NCI-H82 (cell line): Measurements from ENCODE around the gene XXYLT1.
A peak's percentile ranks its signal among the peaks of the same experiment; 100 is the strongest.
"Not testable (repeated sequence)": the region's sequence is repeated elsewhere in the genome, so short reads cannot be mapped to it uniquely, and the experiment has no call there.

Experiments
- DNase-seq: peaks from one replicate; lab custom pipeline; 2025; lab: John Stamatoyannopoulos, UW

Gene XXYLT1

DNA sequence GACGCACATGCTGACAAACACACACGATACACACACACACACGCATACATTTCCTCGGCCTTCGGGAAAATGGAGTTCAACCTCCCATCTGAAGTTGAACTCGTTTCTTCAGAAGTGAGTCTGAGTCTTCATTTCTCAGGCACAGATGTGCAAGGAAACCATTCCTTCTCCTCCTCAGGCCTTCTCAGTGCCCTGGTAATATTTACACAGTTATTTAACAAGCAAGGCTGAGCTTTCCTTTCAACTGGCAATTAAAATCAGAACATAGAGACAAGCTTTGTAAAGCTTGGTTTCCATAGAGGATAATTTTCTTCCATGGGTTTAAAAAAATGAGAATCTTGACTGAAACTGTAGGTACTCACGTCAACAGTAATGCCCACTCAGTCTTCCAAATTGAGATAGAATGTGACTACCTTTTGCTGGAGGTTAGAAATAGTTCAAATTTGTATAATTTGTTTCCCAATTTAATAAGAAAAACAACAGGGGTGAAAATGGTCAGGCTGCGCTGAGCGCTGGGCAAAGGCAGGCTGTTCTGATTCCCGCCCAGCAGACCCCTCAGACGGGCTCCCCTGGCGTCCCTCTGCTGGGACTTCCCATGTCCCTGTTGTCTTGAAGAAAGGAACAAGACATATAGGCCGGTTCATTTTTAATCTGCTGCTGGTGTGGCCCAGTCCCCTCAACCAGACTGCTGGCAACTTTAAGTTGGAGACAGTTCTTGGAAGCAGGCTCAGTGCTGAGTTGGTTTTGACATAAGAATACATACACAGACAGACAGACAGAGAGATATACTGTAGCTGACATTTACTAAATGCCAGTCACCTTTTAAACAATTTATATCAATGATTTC lies 174.3 kb downstream of the XXYLT1 start:
- DNase-seq, result no peak

DNA sequence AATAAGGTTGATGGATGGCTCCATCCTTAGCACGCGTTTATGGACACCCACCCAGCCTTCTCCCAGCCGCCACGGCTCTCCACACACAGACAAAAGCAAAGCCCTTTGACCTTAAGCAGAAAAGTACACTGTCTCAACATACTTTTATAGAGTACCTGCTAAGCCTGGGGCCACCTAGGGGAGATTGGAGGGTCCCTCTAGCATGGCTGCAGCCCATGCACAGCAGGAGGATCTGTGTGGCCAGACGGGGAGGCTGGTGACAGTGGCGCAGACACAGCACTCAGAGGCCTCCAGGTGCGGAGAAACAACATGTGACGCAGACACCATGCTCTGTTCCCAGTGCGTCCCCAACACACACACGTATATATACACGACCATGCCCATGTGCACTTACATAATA lies 174.9 kb downstream of the XXYLT1 start:
- no peak for DNase-seq

DNA sequence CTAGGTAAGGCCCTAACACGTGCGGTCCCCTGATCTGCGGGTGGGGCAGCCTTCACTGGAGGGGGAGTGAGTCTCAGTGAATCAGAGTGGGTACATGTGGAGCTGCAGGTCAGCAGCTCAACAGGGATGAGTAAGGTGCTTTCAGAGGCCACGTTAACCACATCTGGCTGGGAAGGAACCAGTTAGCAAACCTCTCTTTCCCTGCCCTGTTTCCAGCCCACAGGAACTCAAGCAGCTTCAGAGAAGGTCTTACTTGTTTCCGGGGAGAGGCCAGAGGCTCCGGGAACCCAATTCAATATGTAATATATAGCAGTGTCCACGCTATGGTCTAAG lies 175.3 kb downstream of the XXYLT1 start:
- DNase-seq, result no peak

DNA sequence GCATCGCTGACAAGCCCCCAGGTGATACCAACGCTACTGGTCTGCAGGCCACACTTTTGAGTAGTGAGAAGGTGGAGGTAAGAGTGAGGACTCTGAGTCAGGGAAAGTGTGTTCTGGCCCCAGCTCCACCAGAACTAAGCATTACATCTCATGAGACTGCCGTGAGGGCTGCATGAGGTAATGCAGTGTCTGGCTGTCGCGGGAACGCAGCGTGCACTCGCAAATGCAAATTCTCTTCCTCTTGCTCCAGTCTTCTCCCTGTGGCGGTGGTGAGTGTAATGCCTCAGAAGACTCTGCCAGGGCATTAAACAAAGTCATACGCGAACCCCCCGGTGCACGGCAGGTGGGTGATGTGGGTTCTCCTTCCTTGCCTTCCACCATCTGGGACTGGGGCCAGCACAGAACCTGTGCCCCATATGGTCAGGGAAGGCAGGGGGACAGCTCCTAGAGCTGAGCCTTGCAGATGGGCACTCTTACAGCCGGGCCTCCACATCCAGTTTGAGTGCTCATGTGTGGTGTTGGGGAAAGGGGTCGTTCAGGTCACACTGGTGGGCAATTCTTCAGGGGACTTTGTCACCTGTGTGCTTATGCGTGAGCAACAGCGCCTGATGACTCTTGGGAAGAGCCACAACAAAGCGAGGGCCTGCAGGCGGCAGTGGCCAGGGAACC lies 175.8 kb downstream of the XXYLT1 start:
- DNase-seq, result no peak

DNA sequence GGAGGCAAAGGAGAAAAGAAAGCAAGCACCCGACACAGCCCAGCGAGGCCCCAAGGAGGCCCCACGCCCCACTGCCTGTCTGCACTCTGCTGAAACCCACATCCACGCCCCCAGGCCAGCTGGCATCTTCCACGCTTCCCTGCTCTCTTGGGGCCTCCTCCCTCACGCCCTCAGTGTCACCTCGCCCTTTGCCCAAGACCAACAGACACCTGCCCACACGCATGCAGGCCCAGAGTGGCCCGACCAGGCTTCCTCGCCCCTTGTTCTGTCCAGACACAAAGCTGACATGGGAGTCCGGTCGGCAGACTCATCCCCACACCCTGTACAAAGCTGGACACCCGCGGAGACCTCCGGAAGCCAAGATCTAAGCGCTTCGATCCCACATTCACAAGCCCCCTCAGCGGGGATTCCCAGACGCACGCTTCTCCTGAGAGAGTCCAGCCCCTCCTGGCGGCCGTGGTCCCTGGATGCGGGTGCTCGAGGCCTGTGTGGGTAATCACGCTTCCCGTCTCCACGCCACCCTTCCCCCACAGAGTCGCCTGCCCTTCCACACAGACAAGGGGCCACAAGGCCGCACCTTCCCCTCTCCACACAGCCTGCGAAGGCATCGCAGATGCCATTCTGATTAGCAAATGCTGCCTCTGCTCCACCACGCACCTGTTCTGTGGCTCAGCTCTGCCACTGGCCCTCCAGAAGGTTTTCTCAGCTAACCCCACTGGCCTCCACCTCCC lies 176.6 kb downstream of the XXYLT1 start:
- peak; percentile 25 for DNase-seq

DNA sequence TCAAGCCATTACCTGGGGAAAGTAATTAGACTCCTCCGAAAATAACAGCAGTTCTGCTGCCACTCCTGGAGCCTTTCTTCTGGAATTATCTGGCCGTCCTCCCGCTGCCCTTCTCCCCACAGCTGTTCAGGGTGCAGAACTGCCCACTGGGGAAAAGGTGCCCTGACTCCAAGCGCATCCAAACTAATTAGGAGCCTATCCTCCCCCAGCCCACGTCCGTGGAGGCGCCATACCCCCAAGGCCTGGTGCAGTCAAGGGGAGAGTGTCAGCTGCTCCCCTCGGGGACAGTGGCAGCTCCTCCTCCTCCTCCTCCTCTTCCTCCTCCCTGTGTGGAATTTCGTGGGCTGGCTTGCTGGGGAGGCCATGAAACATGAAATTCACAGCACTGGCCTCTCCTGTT lies 177.2 kb downstream of the XXYLT1 start:
- no peak for DNase-seq

DNA sequence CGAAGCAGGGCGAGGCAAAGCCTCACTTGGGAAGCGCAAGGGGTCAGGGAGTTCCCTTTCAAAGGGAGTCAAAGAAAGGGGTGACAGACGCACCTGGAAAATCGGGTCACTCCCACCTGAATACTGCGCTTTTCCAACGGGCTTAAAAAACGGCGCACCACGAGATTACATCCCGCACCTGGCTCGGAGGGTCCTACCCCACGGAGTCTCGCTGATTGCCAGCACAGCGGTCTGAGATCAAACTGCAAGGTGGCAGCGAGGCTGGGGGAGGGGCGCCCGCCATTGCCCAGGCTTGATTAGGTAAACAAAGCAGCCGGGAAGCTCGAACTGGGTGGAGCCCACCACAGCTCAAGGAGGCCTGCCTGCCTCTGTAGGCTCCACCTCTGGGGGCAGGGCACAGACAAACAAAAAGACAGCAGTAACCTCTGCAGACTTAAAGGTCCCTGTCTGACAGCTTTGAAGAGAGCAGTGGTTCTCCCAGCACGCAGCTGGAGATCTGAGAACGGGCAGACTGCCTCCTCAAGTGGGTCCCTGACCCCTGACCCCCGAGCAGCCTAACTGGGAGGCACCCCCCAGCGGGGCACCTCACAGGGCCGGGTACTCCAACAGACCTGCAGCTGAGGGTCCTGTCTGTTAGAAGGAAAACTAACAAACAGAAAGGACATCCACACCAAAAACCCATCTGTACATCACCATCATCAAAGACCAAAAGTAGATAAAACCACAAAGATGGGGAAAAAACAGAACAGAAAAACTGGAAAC lies 182.9 kb downstream of the XXYLT1 start:
- not testable (repeated sequence) for DNase-seq

DNA sequence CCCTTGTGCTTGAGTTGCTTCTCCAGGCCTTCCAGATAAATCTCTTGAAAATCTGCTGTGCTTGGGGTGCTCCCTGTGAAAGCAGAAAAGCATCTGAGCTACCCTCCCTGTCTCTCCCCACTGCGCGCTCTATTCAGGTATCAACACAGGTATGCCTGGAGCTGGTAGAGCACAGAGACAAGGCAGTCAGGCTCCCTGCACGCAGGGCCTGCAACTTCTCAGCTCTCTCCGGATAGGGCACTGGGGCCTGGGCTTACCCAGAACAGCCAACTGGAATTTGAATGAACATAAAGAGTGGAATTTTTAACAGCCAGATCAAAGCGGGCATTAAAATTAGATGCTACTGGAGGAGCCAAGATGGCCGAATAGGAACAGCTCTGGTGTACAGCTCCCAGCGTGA lies 183.6 kb downstream of the XXYLT1 start:
- no peak for DNase-seq

DNA sequence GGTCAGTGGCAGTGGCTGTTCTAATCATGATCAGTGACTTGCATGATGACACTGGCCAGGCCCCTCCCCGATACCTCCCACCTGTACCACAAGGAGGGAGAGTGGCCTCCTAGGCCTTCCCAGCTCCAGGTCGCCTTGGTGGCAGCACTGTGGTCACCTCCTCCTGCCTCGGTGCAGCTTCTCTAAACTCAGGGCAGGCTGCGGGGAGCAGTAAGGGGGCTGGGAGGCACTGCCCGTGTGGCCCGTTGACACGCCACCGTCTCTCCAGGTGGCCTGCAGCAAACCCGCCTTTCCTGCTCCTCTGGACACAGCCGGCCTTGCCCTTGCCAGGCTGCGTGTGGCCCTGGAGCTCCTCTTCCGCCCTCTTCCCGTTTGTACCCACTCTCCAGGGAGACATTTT lies 184.1 kb downstream of the XXYLT1 start:
- no peak for DNase-seq

DNA sequence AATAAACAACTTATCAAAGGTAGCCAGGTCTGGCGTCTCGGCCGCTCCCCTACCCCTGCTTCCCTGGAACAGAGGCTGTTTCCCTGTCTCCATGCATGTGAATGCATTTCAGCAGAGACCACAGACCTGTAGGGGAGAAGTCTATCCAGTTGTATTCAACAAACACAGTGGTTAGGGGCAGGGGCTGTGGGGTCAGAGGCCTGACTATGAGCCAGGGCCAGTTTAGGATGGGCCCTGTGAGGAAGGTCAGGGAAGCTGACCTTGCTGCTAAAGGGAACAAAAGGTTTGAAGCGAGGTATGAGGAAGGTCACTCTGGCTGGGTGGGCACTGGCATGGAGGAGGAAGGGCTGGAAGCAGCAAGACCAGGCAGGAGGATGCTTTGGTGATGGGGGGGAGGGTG lies 184.6 kb downstream of the XXYLT1 start:
- no peak for DNase-seq

DNA sequence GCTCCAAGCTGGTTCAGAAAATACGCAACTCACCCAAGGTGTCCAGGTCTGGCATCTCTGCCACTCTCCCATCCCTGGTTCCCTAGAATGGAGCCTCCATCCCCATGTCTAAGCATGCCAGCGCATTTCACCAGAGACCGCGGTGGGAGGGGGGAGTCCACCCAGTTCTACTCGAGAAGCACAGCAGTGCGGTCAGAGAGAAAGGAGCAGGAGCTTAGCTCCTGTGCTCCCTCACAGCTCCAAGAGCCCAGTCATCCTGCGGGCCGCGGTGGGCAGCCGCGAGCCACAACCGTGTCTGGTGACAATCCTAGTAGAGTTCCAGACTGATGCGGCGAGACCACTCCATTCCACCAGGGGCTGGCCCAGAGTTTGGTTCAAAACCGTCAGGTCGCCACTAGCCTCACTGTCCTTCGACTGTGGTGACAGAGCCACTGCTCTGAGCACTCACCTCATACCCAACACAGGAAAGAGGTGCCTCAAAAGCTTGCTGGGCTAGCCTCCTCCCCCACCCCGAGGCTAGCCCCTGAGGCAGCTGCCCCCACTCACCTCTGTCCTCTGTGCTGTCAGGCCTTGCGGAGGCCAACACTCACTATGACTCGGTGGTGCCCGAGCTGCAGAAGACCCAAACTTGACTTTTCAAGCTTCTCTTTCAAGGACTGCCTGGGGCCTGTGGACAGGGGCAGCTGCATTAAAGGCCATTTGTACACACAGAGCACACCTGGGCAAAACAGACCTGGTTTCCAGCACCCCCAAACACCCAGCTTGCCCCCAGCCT lies 185.4 kb downstream of the XXYLT1 start:
- DNase-seq, result no peak

DNA sequence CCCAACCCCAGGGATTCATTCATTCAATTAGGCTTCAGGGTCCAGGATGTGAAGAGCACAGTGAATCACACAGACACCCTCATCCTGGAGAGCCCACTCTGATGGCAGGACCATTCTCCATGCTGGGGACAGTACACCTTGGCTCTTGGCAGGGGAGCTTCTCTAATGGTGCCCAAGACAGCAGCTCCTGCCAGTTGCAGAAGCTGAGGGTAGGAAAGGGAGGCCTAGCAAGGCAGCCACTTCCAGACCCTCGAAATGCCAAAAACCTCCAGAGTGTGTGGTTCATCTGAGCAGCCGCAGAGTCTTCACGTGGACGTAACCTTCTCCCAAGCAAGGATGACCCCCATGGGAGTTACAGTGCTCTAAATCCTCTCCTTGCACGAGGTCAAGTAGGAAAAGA lies 186.2 kb downstream of the XXYLT1 start:
- no peak for DNase-seq

DNA sequence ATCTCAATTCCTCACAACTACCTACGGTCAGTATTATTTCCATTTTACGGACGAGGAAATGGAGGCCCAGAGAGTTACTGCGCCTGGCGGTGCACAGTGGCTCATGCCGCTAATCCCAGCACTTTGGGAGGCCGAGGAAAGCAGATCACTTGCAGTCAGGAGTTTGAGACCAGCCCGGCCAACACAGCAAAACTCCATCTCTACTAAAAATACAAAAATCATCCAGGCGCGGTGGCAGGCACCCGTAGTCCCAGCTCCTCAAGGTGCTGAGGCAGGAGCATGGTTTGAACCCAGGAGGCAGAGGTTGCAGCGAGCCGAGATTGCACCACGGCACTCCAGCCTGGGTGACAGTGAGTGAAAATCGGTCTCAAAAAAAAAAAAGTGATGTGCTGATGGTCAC lies 187.3 kb downstream of the XXYLT1 start:
- no peak for DNase-seq

DNA sequence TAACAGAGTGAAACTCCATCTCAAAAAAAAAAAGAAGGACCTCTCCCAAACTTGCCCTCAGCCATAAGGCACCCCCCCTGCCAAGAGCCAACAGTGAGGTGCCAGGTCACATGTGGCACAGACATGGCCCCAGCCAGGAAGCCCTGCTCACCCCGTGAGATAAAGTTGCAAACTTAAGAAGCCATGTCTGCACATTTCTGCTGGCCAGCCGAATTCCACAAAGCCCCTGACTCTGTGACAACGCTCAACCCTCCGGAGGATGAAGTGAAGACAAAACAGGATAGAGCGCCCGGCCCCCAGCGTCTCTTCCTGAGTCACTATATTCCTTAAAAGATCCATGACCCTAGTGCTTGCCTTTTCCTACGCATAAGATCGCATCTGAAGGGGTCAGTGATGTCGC lies 188.1 kb downstream of the XXYLT1 start:
- DNase-seq, result no peak

DNA sequence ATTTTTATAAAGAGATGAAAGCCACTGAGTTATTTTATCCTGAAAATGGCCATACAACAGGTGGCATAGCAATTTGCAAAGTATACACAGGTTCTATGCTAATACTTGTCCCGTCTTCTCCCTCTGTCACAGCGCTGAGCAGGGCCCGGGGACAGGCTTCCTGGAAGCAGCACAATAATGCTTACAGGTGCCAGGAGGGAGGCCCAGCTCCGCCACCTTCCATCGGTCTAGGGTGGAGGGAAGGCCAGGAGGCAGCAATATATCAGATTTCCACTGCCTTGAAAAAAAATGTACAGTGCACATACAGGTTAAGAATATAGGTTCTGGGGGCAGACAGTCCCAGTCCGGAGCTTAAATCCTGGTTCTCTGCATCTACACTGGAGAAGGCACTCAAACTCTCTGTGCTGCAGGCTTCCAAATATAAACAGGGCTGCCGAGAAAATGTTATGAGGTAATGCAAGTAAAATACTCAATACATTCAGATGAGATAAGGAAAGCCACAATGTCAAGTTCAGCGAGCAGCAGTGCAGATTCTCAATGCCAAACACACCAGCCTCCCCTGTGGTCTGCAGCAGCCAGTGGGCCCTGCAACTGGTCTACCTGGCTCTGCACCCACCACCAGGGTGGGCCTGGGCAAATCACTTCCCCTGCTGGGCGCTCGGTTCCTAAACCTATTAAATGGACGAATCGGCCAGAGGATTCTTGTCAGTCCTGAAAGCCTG lies 189.6 kb downstream of the XXYLT1 start:
- no peak for DNase-seq

DNA sequence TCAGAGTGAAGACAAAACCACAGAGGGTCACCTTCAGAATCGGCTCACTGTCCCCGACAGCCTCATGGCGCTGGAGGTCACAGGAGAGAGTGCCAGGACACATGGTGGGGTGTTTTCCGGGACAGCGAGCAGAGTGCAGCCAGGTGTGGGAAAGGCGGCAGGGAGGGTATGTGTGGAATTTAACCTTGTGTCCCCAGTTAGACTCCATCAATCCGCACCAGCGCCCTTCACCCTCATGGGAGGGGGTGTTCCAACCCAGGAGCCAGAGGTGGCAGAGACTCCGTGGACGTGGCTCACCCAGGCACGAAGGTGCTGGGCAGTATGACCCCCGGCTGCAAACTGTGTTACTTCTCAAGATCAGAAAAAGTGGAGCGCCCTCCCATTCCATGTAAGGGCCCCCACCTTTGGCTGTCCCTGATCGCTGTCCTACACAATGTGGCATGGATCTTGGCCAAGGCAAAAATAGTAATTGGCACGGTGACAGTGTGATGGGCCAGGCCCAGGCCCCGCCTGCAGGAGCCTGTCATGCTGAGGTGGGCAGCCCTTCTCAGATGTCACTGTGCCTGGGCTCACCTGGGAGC lies 190.3 kb downstream of the XXYLT1 start:
- no peak for DNase-seq

DNA sequence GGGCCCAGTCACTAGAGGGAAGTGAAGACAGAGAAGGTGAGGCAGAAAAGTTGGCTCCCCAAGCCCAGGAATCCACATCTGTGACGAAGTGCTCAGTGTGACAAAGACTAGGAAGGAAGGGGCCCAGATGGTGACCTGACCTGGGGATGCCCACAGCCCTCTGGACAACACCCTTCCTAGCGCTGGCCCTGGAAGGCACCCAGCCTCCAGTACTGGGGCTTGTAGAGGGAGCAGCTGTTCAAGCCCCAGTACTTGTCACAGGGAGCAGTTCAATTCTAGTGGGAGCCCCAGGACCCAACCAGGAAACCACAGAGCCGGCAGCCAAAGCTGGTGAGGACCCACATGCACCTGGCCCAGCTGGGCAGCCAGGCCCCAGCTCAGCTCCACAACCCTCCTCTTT lies 190.8 kb downstream of the XXYLT1 start:
- no peak for DNase-seq

DNA sequence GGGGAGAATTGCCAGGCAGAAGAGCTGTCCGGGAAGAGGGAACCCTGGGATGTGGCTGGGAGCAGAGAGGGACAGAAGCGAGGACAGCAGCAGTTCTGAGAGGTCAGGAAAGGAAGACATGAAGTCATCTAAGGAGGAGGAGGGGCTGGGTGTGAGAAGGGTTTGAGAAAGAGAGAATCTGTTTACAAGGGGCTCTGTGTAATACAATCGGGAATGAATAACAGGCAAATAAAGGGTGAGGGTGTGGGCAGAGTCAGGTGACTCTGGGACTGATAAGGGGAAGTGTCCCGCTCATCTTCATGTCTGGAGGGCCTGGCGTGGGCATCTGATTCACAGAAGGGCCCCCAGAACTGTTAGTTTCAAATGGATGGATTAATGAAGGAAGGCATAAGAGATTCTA lies 191.3 kb downstream of the XXYLT1 start:
- peak; percentile 55 for DNase-seq

DNA sequence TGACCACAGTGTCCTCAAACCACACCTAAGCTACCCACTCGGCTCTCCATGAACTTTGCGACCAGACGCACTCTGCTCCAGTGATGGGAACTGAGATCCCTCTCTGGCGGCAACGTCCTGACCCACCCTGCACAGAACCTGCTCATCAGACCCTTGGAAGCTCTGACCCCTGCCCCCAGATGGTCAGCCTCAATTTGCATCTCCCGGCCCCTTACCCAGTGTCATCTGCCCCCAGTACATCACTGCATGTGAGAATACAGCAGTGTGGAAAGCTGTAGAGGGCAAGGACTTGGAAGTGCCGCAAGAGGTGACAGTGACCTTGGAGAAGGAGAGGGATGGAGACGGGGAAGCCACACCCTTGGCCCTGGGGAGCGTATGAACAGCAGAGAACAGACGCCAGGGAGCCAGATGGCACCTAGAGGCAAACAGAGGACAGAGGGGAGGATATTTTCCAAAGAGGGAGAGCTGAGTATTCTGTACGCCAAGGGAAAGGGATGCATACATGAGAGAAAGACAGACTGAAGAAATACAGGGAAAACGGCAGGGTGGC lies 192.0 kb downstream of the XXYLT1 start:
- peak; percentile 76 for DNase-seq
